B cell (primary cell): ENCODE measurements around the gene LRRC74A. TPM values are rescaled to one million over a fixed set of nuclear protein-coding genes. Genes with fewer than 3 reads are reported as not detected.

Source experiments
- ATAC-seq: fragments of 200-7000 bp; cut with Tn5 transposase; one replicate; pipeline ENCODE4 v1.10.0; 2021; ENCODE audit warnings: low read depth, mild to moderate bottlenecking, moderate number of reproducible peaks, moderate library complexity
- CTCF ChIA-PET: fragments of 350-600 bp; sonication (Branson Sonifier 250); formaldehyde crosslinking; loops from one replicate; lab custom pipeline; 2021; ENCODE audit warnings: antibody characterized with exemption, inconsistent platforms; lab: Charles Lee
- POLR2A ChIA-PET: fragments of 350-600 bp; sonication (Branson Sonifier 250); formaldehyde crosslinking; loops from one replicate; lab custom pipeline; 2021; ENCODE audit warnings: antibody characterized with exemption; lab: Charles Lee
- DNase-seq: peaks from one replicate; pipeline ENCODE4 v3.0.0; 2013
- H2AFZ ChIP-seq: 2 replicates; pipeline ENCODE4 v1.6.1; 2012; ENCODE audit warnings: mild to moderate bottlenecking, low read depth, low read length; ENCODE audit not compliant: insufficient read depth, poor library complexity, severe bottlenecking
- H3K27ac ChIP-seq, 2 donors: 1 replicate in 1 of 2; 2 replicates in 1 of 2; pipeline ENCODE4 v1.5.1; 2012 to 2013; ENCODE audit warnings: low read length in 2 of 2, mild to moderate bottlenecking in 2 of 2, moderate library complexity in 1 of 2
- H3K27me3 ChIP-seq, 4 experiments: fragments of 200-600 bp in 1 of 4; sonication (generic) in 1 of 4; replicated peaks in 1 of 4; 1 replicate in 2 of 4; 2 replicates in 2 of 4; pipeline versions ENCODE4 v1.6.1 to v1.7.0; 2013 to 2016; ENCODE audit warnings: low read length in 3 of 4, mild to moderate bottlenecking in 2 of 4, mixed read lengths in 1 of 4, moderate library complexity in 1 of 4; ENCODE audit not compliant: insufficient read depth in 4 of 4, control insufficient read depth in 3 of 4; ENCODE audit errors: control extremely low read depth in 1 of 4
- H3K36me3 ChIP-seq, 2 experiments: replicated peaks in 1 of 2; 1 replicate in 1 of 2; 2 replicates in 1 of 2; pipeline versions ENCODE4 v1.6.1 to v1.7.1; 2013; ENCODE audit warnings: low read length in 1 of 2; ENCODE audit not compliant: insufficient read depth in 2 of 2, control insufficient read depth in 1 of 2; ENCODE audit errors: control extremely low read depth in 1 of 2, extremely low read depth in 1 of 2
- H3K4me1 ChIP-seq, 2 donors: fragments of 200-600 bp in 1 of 2; sonication (generic) in 1 of 2; 1 replicate in 1 of 2; 2 replicates in 1 of 2; pipeline versions ENCODE4 v1.5.1 to v1.6.1; 2013 to 2017; ENCODE audit warnings: low read length in 2 of 2; ENCODE audit not compliant: control insufficient read depth in 2 of 2, insufficient read depth in 2 of 2
- H3K4me2 ChIP-seq: replicated peaks from 2 replicates; pipeline ENCODE3; 2012; ENCODE audit warnings: mild to moderate bottlenecking, low read depth, low read length; ENCODE audit not compliant: poor library complexity, severe bottlenecking
- H3K4me3 ChIP-seq, 5 experiments: fragments of 200-600 bp in 1 of 5; sonication (generic) in 1 of 5; 1 replicate in 3 of 5; 2 replicates in 2 of 5; pipeline versions ENCODE4 v1.5.1 to v1.7.0; 2011 to 2016; ENCODE audit warnings: low read length in 4 of 5, mild to moderate bottlenecking in 4 of 5, low read depth in 2 of 5, control low read depth in 1 of 5, moderate library complexity in 1 of 5; ENCODE audit not compliant: insufficient read depth in 1 of 5; ENCODE audit errors: control extremely low read depth in 1 of 5, extremely low read depth in 1 of 5
- H3K79me2 ChIP-seq: fragments of 200-600 bp; sonication (generic); one replicate; pipeline ENCODE4 v1.6.0; 2016; ENCODE audit warnings: low read length; ENCODE audit not compliant: control insufficient read depth, insufficient read depth
- H3K9ac ChIP-seq: fragments of 200-600 bp; sonication (generic); 2 replicates; pipeline ENCODE4 v1.6.1; 2017; ENCODE audit warnings: mild to moderate bottlenecking, low read length, moderate library complexity
- H3K9me3 ChIP-seq, 3 donors: one replicate each; pipeline versions ENCODE4 v1.6.1 to v1.7.1; 2013; ENCODE audit warnings: low read length in 2 of 3; ENCODE audit not compliant: control insufficient read depth in 2 of 3, insufficient read depth in 1 of 3; ENCODE audit errors: control extremely low read depth in 1 of 3
- H4K20me1 ChIP-seq: 2 replicates; pipeline ENCODE4 v1.6.0; 2012; ENCODE audit warnings: mild to moderate bottlenecking, low read length; ENCODE audit not compliant: insufficient read depth, control insufficient read depth, poor library complexity, severe bottlenecking
- H3K27ac Mint-ChIP-seq: one replicate; pipeline ENCODE4 v1.8.0; 2021; ENCODE audit warnings: mixed read lengths
- H3K27me3 Mint-ChIP-seq: one replicate; pipeline ENCODE4 v1.8.0; 2021; ENCODE audit warnings: mixed read lengths
- H3K4me1 Mint-ChIP-seq: one replicate; pipeline ENCODE4 v1.8.0; 2021; ENCODE audit warnings: mixed read lengths
- H3K4me3 Mint-ChIP-seq: one replicate; pipeline ENCODE4 v1.8.0; 2021; ENCODE audit warnings: mixed read lengths
- H3K9me3 Mint-ChIP-seq: one replicate; pipeline ENCODE4 v1.8.0; 2022; ENCODE audit warnings: mixed read lengths; ENCODE audit not compliant: insufficient read depth
- EZH2 ChIP-seq: IDR thresholded peaks from 2 replicates; pipeline ENCODE4 v1.6.1; 2012; ENCODE audit warnings: borderline replicate concordance, low read depth, mild to moderate bottlenecking, moderate library complexity, low read length; ENCODE audit not compliant: insufficient read depth, poor library complexity, severe bottlenecking
- WGBS: methylation state at CpG from one replicate; pipeline ENCODE4 v1.1.5; 2013; ENCODE audit warnings: missing lambda C conversion rate; ENCODE audit not compliant: insufficient coverage; 5-methylcytosine and 5-hydroxymethylcytosine counted together
- intact Hi-C: fragments of 100-400 bp; cut with micrococcal nuclease; formaldehyde crosslinking; loops from one replicate; pipeline ENCODE4 v1.10.0; 2022
- polyA plus RNA-seq: library from polyadenylated mRNA; depleted of rRNA; stranded (reverse); fragments of >200 nt; gene quantifications from 2 replicates; pipeline ENCODE4 v1.2.3, GENCODE V29; 2012
- total RNA-seq, 2 donors: library from RNA; stranded (reverse); fragments of 120-200 nt in 1 of 2; gene quantifications; 1 replicate in 1 of 2; 2 replicates in 1 of 2; pipeline versions ENCODE4 v1.2.3 to v1.2.4, GENCODE V29; 2013 to 2022
- TF ChIP-seq, protein P1 (sequence below): fragments of 200-600 bp; IDR thresholded peaks from one replicate; pipeline ENCODE4 v1.8.0; 2022; ENCODE audit warnings: antibody characterized with exemption, mild to moderate bottlenecking

LRRC74A gene
- total and polyA plus RNA-seq, 2 donors (not counting 1 experiment from before 2014, with no cell fraction given) = not detected

DNA sequence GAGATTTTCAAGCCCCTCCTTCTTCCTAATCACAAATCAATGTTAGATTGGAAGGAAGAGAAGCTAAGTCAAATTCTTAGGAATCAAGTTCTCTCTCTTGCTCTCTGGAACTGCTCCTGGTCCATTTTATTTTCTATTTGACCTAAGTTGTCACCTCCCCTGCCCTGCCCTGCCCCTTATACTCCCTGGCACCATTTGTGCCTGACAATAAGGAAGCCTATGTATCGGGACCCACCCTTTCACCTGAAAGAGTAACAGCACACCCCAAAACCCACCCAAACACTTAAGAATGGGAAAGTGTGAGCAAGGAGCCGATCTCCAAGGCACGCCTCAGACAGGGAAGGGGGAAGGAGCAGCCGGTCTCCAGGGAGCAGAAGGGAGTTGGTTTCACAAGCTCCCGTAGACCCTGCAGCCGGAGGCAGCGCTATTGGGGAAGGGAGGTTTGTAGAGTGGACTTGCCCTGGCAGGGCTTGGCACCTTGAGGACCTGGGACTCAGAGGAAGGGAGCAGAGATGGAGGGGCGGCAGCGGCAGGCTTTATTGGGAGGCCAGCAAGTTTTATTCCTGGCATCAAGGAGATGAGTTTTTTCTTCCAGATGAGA, 1.6 kb downstream of the LRRC74A start:
- Histone ChIP-seq H3K27me3 (peaks cover 0 to 4% (median 0%) of the 10 kb centered on the region in 4 experiments), H2AFZ (no peak overlapping the region), H3K4me1 (no peaks in the 10 kb centered on the region), H3K27ac (no peak overlapping the region), H4K20me1 (no peaks in the 10 kb centered on the region), H3K4me2 (no peak overlapping the region), H3K79me2 (no peaks in the 10 kb centered on the region), H3K9ac (no peak overlapping the region), H3K9me3 (no peaks in the 10 kb centered on the region), H3K4me3 (no peak overlapping the region), H3K36me3 (no peaks in the 10 kb centered on the region)
- ChIA-PET POLR2A (no interaction called here), CTCF (no interaction called here)
- Mint-ChIP-seq H3K9me3 (no peaks in the 10 kb centered on the region), H3K4me1 (no peaks in the 10 kb centered on the region), H3K27ac (no peak overlapping the region), H3K27me3 (peaks cover 10% of the 10 kb centered on the region), H3K4me3 (no peak overlapping the region)
- TF ChIP-seq, protein P1, sequence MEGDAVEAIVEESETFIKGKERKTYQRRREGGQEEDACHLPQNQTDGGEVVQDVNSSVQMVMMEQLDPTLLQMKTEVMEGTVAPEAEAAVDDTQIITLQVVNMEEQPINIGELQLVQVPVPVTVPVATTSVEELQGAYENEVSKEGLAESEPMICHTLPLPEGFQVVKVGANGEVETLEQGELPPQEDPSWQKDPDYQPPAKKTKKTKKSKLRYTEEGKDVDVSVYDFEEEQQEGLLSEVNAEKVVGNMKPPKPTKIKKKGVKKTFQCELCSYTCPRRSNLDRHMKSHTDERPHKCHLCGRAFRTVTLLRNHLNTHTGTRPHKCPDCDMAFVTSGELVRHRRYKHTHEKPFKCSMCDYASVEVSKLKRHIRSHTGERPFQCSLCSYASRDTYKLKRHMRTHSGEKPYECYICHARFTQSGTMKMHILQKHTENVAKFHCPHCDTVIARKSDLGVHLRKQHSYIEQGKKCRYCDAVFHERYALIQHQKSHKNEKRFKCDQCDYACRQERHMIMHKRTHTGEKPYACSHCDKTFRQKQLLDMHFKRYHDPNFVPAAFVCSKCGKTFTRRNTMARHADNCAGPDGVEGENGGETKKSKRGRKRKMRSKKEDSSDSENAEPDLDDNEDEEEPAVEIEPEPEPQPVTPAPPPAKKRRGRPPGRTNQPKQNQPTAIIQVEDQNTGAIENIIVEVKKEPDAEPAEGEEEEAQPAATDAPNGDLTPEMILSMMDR = no peak
- no peak for TF ChIP-seq EZH2
- ATAC-seq = no peak
- intact Hi-C loops = no loop called here
- WGBS = 90% methylated on average over 8 of the region's 9 CpGs
- DNase-seq = no peak

DNA sequence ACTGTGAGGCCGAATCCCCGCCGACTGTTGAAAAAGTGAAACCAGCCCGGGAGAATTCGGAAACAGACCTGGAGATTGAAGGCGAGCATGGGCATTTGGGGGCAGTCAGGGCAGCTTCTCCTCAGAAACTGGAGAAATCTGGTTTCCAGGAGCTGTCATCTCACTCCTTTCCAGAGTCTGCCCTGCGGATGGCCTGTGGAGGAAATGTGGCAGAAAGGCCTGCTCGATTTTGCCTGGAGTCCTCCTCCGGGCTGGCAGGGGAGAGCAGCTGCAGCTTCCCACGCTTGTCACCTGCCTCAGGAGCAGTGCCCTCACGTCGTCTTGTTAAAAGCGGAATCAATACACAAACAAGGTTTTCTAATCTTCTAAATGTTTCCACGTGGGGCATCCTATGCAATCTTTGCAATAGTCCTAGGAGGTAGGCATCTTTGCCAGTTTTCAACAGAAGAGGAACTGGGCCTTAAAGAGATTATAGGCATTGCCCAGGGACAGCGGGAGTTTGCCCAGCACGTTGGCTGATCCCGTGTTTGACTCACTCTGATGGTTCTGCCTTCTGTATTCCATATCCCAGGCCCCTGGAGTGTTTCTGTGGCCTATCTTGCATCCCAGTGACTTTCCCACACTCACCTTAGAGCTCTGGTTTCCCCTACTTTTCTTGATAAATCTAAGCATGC, 2.3 kb downstream of the LRRC74A start:
- Mint-ChIP-seq H3K27ac (no peak overlapping the region), H3K4me3 (no peak overlapping the region), H3K27me3 (peaks cover 10% of the 10 kb centered on the region), H3K9me3 (no peaks in the 10 kb centered on the region), H3K4me1 (no peaks in the 10 kb centered on the region)
- ChIA-PET CTCF (no interaction called here), POLR2A (no interaction called here)
- Histone ChIP-seq H3K79me2 (no peaks in the 10 kb centered on the region), H3K4me2 (no peak overlapping the region), H3K9ac (no peak overlapping the region), H3K27me3 (no peaks in the 10 kb centered on the region), H3K36me3 (no peaks in the 10 kb centered on the region), H3K4me3 (no peak overlapping the region), H3K27ac (no peak overlapping the region), H3K4me1 (no peaks in the 10 kb centered on the region), H2AFZ (no peak overlapping the region), H4K20me1 (no peaks in the 10 kb centered on the region), H3K9me3 (no peaks in the 10 kb centered on the region)
- intact Hi-C loops = no loop called here
- TF ChIP-seq, protein P1 = no peak
- no peak for TF ChIP-seq EZH2
- DNase-seq (no peak), ATAC-seq (no peak)
- 83% methylated on average over 10 of the region's 17 CpGs for WGBS
